Testis (tissue), 3 donors: ENCODE data around the gene CACNA2D3. TPM values are rescaled to one million over a fixed set of nuclear protein-coding genes. Genes with fewer than 3 reads are reported as not detected.

ENCODE experiments used
- DNase-seq: peaks from one replicate; pipeline ENCODE4 v3.0.0-alpha.2; 2019
- H3K27ac ChIP-seq, 2 donors: fragments of 200-600 bp; sonication (generic); one replicate each; pipeline ENCODE4 v1.5.1; 2019
- H3K27me3 ChIP-seq: fragments of 200-600 bp; sonication (generic); one replicate; pipeline ENCODE4 v1.5.1; 2019
- H3K36me3 ChIP-seq: fragments of 200-600 bp; sonication (generic); one replicate; pipeline ENCODE4 v1.5.1; 2017; ENCODE audit warnings: low read depth; ENCODE audit errors: missing control alignments
- H3K4me1 ChIP-seq: fragments of 200-600 bp; sonication (generic); one replicate; pipeline ENCODE4 v1.5.1; 2019
- H3K4me3 ChIP-seq, 2 donors: fragments of 200-600 bp; sonication (generic); one replicate each; pipeline ENCODE4 v1.5.1; 2017 to 2019
- H3K9me3 ChIP-seq: fragments of 200-600 bp; sonication (generic); one replicate; pipeline ENCODE4 v1.5.1; 2017
- CTCF ChIP-seq, 3 experiments: fragments of 450-650 bp in 2 of 3; fragments of 200-600 bp in 1 of 3; sonication (generic) in 1 of 3; IDR thresholded peaks; one replicate each; pipeline ENCODE4 v1.5.1; 2016 to 2019; ENCODE audit warnings: antibody characterized with exemption in 3 of 3, mild to moderate bottlenecking in 2 of 3, moderate library complexity in 1 of 3
- POLR2A ChIP-seq: fragments of 450-650 bp; IDR thresholded peaks from one replicate; pipeline ENCODE4 v1.6.1; 2017; ENCODE audit warnings: antibody characterized with exemption, mild to moderate bottlenecking, moderate library complexity
- WGBS, 2 donors: methylation state at CpG; one replicate each; pipeline ENCODE4 v1.1.5; 2018; 5-methylcytosine and 5-hydroxymethylcytosine counted together
- intact Hi-C: fragments of 100-400 bp; cut with DNase I; formaldehyde crosslinking; loops from one replicate; pipeline ENCODE4 v1.15.1; 2023; ENCODE audit warnings: low total_unique reads
- polyA plus RNA-seq: library from polyadenylated mRNA; stranded (reverse); fragments of 350-450 nt; fragmentation: Illumina TruSeq; extraction: RNeasy Lipid Tissue Mini Kit (QIAGEN cat#74804); gene quantifications from one replicate; pipeline ENCODE4 v1.2.3, GENCODE V29; 2014; ENCODE audit warnings: low read depth, low replicate concordance; ENCODE audit not compliant: insufficient read depth
- total RNA-seq, 2 donors: library from RNA; depleted of rRNA; stranded (reverse); fragments of >200 nt; gene quantifications; one replicate each; pipeline ENCODE4 v1.2.3, GENCODE V29; 2016

The CACNA2D3 gene
- total and polyA plus RNA-seq, 3 donors from 2014 or later = 10.1 to 16.5 (median 11.2) TPM

GRCh38 chr3:54660714-54661132 is 538.4 kb downstream of the CACNA2D3 start:
- Histone ChIP-seq H3K9me3 (no peaks in the 10 kb centered on the region), H3K36me3 (no peaks in the 10 kb centered on the region), H3K27ac (peak overlapping the region; percentile 78 to 86), H3K27me3 (no peaks in the 10 kb centered on the region), H3K4me3 (no peak overlapping the region), H3K4me1 (peaks cover 29% of the 10 kb centered on the region)
- DNase-seq = peak; percentile 78
- WGBS, 2 donors = 35 to 51% methylated on average over 9 of the region's 9 CpGs
- TF ChIP-seq CTCF (IDR thresholded peaks at IDR 0.05) = no peak
- no peak for TF ChIP-seq POLR2A
- intact Hi-C loops = no loop called here

- no peak for TF ChIP-seq CTCF (IDR thresholded peaks at IDR 0.05)
- TF ChIP-seq POLR2A = no peak
- 54 to 61% methylated on average over 3 of the region's 3 CpGs for WGBS, 2 donors
- Histone ChIP-seq H3K9me3 (no peaks in the 10 kb centered on the region), H3K4me1 (peaks cover 29% of the 10 kb centered on the region), H3K27ac (peak overlapping the region; percentile 78 to 86), H3K36me3 (no peaks in the 10 kb centered on the region), H3K27me3 (no peaks in the 10 kb centered on the region), H3K4me3 (no peak overlapping the region)
- intact Hi-C loops = no loop called here
- DNase-seq = no peak
These were observed 538.8 kb downstream of the CACNA2D3 start for GRCh38 chr3:54661151-54661550.

- Histone ChIP-seq H3K4me1 (peaks cover 29% of the 10 kb centered on the region), H3K27ac (peak overlapping the region; percentile 33 to 68), H3K9me3 (no peaks in the 10 kb centered on the region), H3K36me3 (no peaks in the 10 kb centered on the region), H3K4me3 (no peak overlapping the region), H3K27me3 (no peaks in the 10 kb centered on the region)
- intact Hi-C loops = no loop called here
- WGBS, 2 donors = 70 to 83% methylated on average over 4 of the region's 4 CpGs
- TF ChIP-seq POLR2A (no peak), CTCF (IDR thresholded peaks at IDR 0.05) (no peak)
- peak; percentile 41 for DNase-seq
These were observed 541.2 kb downstream of the CACNA2D3 start for GRCh38 chr3:54663501-54664011.

- TF ChIP-seq POLR2A = no peak
- no peak for TF ChIP-seq CTCF (IDR thresholded peaks at IDR 0.05)
- H3K4me3 ChIP-seq = no peak overlapping the region
- H3K27ac ChIP-seq = no peak overlapping the region
- 87 to 89% methylated on average over 8 of the region's 8 CpGs for WGBS, 2 donors
- H3K36me3 ChIP-seq = no peaks in the 10 kb centered on the region
- peaks cover 22% of the 10 kb centered on the region for H3K4me1 ChIP-seq
- intact Hi-C loops = no loop called here
- H3K9me3 ChIP-seq = no peaks in the 10 kb centered on the region
- H3K27me3 ChIP-seq = no peaks in the 10 kb centered on the region
- DNase-seq = no peak
These were observed 542.8 kb downstream of the CACNA2D3 start for GRCh38 chr3:54665016-54665600.

- H3K27ac ChIP-seq = no peak overlapping the region
- H3K27me3 ChIP-seq = no peaks in the 10 kb centered on the region
- intact Hi-C loops = no loop called here
- WGBS, 2 donors = 81 to 95% methylated on average over 3 of the region's 3 CpGs
- H3K4me1 ChIP-seq = peaks cover 14% of the 10 kb centered on the region
- TF ChIP-seq CTCF (IDR thresholded peaks at IDR 0.05) = no peak
- TF ChIP-seq POLR2A = no peak
- no peaks in the 10 kb centered on the region for H3K36me3 ChIP-seq
- H3K9me3 ChIP-seq = no peaks in the 10 kb centered on the region
- DNase-seq = no peak
- no peak overlapping the region for H3K4me3 ChIP-seq
These were observed 545.9 kb downstream of the CACNA2D3 start for GRCh38 chr3:54668236-54668635.
